Left lobe of liver (tissue), 2 donors: ENCODE data around the gene AP3S2. TPM values are rescaled to one million over a fixed set of nuclear protein-coding genes. Genes with fewer than 3 reads are reported as not detected.
A peak's percentile ranks its signal among the peaks of the same experiment; 100 is the strongest.
"Not testable (repeated sequence)": the region's sequence is repeated elsewhere in the genome, so short reads cannot be mapped to it uniquely, and the experiment has no call there.

Experiments
- ATAC-seq: fragments of 200-7000 bp; cut with Tn5 transposase; one replicate; pipeline ENCODE4 v1.9.1; 2020; ENCODE audit warnings: mild to moderate bottlenecking, moderate library complexity
- DNase-seq: peaks from one replicate; pipeline ENCODE4 v3.0.0-alpha.2; 2020; ENCODE audit warnings: low spot score
- total RNA-seq: library from RNA; stranded (reverse); gene quantifications from one replicate; pipeline ENCODE4 v1.2.1, GENCODE V29; 2021
- donor health status: DM: no; HTN: no; CAD: no; lungs with moderate emphysema.
- donor health status: DM: no; HTN: yes; CAD: no.

The AP3S2 gene
- total RNA-seq = 26.4 TPM

DNA sequence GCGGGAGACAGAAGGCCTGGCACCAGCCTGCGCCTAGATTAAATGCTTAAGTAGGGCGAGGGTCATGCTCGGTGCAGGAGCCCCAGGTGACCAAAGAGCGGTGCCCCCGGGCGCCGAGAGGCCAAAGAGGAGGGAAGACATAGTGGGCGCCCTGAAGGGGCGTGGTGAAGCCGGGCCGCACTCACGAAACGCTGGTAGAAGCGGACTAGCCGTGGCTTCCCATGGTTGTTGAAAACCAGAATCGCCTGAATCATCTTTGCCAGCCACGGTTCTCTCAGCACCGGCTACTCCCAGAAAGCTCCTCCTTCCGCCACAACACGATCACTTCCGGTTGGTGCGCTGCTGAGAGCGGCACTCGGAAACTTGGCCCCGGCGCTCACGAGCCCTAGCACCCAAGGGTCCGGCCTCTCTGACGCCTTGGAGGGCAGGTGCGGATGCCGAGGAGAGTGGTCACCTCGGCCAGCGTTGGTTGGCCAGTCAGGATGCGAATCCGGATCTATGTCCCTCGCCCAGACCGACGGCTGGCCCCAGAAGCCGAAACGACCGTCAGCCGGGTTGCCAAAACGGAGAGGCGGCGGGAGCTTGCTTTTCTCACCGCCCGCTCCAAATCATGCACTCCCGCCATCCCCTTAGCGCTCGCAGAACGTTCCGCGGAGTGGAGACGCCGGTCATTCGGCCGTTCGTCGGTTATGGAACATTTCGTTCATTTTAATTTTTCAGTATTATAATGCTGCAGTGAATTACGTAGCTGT, at the start of gene AP3S2:
Gene AP3S2, minus strand, starts transcription at position 299 of the 752 bp plus-strand sequence. Its CDS starts 45 bp downstream, at position 254.
- DNase-seq (peak; percentile 95), ATAC-seq (peak; percentile 94)

DNA sequence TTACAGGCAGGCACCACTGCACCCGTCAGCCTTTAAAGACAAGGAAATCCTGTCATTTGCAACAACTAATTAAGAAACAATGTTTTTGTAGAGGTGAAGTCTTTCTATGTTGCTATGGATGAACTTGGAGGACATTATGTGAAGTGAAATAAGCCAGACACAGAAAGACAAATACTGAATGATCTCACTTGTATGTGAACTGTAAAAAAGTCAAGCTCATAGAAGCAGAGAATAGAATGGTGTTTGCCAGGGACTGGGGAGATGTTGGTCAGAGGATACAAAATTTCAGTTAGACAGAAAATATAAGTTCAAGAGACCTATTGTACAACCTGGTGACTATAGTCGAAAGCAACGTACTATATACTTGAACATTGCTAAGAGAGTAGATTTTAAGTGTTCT, 46.1 kb upstream of the AP3S2 start:
- DNase-seq = no peak
- no peak for ATAC-seq

DNA sequence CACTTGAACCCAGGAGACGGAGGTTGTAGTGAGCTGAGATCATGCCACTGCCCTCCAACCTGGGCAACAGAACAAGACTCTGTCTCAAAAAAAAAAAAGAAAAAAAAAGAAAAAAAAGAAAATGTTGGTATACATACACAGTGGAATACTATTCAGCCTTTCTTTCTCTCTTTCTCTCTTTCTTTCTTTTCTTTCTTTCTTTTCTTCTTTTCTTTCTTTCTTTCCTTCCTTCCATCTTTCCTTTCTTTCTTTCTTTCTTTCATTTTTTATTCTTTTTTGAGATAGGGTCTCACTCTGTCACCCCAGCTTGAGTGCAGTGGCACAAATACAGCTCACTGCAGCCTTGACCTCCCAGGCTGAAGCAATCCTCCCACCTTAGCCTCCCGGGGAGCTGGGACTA, 45.6 kb upstream of the AP3S2 start:
- DNase-seq, ATAC-seq: not testable (repeated sequence)

DNA sequence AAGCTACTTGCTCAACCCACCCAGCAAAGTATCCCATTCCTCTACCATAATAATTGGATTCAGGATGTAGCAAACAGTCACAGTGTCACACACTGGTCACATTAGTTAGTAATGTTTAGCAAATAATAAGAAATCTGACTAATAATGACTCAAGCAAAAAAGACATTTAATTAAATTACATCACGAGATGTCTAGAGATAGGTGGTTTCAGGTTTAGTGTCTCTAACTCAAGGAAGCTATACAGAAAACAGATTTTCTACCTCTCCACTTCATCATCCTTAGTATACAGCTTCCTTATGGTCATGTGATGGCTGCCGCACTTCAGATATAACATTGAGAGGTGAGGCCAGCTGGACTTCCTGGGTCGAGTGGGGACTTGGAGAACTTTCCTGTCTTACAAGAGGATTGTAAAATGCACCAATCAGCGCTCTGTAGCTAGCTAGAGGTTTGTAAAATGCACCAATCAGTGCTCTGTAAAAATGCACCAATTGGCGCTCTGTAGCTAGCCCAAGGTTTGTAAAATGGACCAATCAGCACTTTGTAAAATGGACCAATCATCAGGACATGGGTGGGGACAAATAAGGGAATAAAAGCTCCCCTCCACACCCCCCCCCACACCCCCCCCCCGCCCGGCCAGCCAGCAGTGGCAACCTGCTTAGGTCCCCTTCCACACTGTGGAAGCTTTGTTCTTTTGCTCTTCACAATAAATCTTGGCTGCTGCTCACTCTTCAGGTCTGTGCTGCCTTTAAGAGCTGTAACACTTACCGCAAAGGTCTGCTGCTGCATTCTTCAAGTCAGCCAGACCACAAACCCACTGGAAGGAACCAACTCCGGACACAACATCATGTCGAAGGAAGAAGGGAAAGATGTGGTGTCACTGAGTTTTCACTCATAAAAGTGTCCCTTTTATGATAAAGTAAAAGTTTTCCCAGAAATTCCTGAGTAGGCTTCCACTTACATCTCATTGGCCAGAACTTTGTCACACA, 43.9 kb upstream of the AP3S2 start:
- DNase-seq = no peak
- ATAC-seq = no peak

DNA sequence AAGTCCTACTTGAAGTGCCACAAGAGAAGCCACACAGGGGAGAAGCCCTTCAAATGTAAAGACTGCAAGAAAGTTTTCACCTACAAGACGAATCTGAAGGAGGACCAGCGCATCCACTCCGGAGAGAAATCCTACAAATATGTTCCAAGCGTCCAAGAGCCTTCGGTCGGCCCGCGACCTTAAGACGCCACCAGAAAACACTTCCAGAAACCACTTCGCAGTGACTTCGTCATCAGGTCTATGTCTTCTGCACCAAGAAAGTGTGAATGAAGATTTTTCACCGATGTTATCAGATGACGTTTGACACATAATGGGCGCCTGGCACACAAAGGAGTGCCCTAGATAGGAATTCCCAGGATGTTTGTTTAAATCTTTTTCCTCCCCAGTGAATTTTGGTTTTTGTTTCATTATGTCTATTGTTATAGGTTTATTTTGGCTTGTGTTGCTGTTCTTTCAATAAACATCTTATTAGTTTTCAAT, 43.0 kb upstream of the AP3S2 start:
- DNase-seq (no peak), ATAC-seq (no peak)

DNA sequence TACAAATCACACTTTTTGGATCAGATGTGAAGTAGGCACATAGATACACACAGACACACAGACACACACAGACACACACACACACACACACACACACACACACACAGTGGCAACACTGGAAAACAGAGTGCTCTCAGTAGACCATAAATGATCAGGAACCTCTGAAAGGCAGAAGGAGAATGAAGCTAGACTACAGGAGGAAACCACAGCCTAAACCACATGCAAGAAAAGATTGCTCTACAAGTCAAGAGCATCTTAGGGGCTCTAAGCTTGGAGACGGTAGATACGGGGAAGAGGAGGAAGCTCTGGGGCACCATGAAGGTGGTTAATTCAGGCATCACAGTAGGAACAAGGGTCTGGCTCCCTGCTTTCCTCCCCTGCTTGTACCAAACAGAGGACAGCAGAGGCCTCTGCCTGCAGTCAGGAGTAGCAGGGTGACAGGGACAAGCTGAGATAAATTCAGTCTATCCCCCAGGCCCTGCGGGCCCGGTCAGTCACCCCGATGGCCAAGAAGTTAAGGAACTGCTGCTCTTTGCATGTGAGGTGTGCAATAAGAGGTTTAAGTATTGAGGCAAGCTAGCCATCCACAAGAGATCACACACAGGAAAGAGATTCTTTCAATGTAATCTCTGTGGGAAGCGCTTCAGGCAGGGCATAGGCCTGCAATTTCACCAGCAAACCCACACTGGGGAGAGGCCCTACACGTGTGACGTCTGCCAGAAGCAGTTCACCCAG, 42.4 kb upstream of the AP3S2 start:
- DNase-seq (peak; percentile 35), ATAC-seq (no peak)

DNA sequence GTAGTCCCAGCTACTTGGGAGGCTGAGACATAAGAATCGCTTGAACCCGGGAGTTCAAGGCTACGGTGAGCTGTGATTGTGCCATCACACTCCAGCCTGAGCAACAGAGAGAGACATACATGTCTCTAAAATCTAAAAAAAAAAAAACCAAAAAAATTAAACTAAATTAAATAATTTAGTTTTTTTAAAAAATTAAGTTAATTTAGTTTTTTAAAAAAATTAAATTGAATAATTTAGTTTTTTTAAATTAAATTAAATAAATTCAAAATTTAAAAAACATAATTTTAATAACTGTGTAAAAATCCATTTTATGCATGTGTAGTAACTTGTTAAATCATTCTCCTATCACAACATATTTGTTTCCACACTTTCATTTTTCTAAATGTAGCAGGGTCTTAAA, 39.1 kb upstream of the AP3S2 start:
- DNase-seq (no peak), ATAC-seq (no peak)

DNA sequence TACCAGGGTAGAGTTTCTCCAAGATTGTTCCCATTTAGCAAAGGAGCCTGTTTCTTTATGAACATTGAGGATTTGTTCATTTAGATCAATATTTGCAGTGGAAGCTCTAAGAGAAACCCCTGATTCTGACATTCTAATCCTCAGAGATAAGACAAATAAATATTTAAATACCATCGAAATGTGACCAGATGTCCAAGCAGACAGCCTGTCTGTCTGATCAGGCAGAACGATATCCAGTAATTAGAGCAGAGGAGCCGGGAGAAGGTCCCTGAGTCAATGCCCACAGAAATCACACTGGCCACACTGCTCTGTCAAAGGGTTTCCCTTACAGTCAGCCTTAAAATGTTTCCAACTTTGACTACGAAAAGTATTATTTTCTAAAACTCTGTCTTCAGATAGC, 34.6 kb upstream of the AP3S2 start:
- ATAC-seq = peak; percentile 57

DNA sequence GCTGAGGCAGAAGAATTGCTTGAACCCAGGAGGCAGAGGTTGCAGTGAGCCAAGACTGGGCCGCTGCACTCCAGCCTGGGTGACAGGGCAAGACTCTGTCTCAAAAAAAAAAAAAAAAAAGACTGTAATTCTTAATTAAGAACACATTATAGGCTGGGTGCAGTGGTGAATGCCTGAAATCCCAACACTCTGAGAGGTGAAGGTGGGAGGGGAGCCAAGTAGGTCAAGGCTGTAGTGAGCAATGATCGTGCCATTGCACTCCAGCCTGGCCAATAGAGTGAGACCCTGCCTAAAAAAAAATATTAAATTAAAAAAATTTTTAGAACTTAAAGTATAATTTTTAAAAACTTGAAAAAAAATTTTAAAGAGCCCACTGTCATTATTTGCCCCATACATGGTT, 32.4 kb upstream of the AP3S2 start:
- DNase-seq (peak; percentile 54), ATAC-seq (peak; percentile 82)

More for the DNA sequence above, 34.6 kb upstream of the AP3S2 start:
- DNase-seq = no peak

DNA sequence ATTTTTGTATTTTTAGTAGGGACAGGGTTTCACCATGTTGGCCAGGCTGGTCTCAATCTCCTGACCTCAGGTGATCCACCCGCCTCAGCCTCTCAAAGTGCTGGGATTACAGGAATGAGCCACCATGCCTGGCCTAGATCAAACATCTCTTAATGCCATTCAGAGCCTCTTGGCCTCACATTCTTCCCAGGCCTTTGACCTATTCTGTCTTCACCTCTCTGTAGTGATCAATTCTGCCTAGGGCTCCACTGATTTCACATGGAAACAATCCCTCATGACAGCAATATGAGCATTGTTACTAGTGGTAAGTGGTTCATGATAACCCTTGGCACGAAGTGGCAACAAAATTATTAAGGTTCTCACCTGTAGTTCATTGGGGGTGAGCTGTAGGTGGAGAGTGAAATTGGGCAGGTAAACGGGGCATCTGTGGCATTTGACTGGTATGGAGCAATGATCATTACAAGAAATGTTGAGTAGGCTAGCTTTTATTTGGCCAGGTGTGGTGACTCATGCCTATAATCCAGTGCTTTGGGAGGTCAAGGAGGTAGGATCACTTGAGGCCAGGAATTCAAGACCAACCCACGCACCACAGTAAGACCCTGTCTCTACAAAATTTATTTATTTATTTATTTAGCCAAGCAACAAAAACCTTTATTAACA, 23.8 kb upstream of the AP3S2 start:
- ATAC-seq (no peak), DNase-seq (no peak)

DNA sequence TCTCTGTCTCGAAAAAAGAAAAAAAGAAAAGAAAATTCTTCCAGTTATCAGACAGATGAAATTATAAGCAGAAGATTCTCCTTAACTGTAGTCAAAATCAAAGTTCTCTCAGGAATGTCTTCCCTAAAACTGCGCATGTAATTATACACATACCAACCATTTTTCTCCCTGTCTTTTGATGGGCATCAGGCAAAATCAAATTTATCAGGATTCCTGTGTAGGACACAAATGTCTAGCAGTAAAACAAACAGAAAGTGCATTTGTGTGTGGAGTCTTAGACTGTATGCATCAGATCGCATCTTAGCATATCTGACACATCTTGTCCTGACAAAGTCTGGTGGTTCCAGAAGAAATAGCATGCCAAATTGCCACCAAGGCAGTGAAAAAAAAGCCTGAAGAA, 22.9 kb upstream of the AP3S2 start:
- ATAC-seq = no peak
- DNase-seq = no peak

DNA sequence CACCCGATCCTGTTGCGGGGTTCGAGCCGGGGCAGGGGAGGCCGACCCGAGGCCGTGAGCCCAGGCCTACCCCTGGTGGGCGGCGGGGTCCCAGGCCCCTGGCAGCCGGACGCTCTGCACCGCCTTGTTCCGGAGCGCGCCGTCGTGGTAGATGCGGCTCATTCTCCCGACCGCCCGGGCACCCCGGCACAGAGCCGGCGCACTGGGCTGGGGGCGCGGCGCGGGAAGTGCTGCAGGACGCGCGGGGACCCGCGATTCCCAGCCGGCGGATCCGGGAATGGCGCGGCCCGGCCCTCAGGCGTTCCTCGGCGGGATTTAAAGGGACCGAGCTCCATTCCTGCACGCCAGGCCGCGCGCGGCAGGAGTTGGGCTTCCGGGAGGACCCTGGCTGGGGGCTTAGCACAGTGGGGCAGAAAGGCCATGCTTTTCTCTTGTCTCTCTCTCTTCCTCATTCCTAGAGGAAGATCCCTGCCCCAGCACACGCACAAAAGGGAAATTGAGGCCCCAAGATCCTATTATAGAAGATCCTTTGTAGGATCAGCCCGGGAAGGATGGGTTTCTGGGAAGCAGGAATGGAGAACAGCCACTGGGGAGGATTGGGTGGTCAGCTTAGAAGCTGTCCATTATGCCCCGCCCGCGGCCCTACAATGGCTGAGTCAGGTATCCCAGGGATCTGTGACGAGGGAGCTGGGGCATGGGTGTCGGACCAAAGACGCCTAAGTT, 19.0 kb upstream of the AP3S2 start, which contains the start of gene ARPIN:
Gene ARPIN, minus strand, starts transcription at position 279 of the 723 bp plus-strand sequence. Its CDS starts 117 bp downstream, at position 162.
- peak; percentile 66 for DNase-seq
- peak; percentile 90 for ATAC-seq

DNA sequence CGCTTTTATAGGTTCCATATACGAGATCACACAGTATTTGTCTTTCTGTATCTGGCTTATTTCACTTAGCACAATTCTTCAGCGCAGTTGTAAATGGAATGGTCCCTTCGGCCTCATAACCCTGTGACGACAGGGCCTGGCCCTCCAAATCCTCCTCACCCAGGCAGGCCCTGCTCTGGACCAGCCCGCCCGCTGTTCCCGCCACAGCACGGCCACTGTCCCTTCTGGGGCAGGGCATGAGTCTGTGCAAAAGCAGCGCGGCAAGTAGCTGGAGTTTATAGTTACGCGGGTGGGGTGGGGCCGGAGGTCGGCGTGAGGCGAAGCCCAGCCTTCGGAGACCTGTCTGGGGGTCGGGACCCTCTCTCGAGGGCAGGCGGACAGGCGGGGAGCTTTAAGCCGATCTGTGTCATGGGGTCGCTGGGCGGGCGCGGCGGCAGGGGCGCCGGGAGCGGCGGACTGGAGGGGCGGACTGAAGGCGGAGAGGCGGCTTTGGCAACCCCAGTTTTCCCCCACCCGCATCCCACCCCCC, 18.4 kb upstream of the AP3S2 start:
- DNase-seq = peak; percentile 57
- ATAC-seq = peak; percentile 90

DNA sequence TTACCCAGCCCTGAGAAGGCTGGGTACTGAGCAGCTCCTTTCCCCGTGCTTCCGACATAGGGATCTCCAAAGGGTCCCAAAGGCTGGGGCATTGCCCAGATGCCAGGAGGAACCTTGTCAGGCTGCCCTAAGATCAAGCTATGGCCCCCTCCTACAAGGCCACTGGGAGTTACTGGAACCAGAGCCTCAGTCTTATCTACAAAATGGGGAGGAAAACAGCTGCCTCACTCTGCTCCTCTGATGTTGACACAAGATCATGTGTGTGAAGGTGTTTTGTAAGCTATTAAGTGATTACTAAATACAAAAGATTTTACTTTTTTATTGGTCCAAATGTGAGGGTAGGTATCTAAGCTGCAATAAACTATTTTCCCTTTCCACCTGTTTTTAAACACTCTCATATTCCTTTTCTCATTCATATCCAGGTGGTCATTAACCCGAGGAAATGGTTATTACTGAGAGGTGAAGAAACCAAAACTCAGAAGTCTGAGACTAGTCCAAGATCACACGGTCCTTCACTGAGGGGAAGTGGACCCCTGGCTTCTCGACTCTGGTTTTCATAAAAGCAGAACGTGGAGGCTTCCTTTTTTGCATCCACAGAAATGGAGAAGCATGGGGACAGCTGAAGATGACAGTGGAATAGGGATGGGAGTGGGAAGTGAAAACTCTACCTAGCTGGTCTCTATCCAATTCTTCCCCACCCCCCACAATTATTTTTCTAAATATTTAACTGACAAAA, 17.3 kb upstream of the AP3S2 start:
- ATAC-seq (no peak), DNase-seq (peak; percentile 31)

DNA sequence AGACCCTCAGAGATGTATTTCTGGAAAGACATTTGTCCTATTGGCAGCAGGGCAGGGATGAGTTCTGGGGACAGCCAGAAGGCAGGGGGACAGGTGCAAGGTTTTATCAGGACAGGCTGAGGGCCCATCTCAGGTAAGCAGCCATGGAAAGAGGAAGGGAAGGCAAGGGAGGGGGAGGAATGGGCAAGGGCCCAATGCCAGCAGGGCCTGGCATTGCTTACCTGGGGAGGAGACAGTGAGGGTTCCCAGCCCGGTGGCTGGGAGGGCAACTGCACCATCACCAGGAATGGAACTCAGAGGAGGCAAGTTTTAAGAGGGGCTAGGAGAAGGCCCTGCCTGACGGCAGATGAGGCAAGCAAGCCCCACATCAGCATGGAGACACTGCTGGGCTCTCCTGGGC, 15.8 kb upstream of the AP3S2 start:
- DNase-seq (peak; percentile 32), ATAC-seq (no peak)

DNA sequence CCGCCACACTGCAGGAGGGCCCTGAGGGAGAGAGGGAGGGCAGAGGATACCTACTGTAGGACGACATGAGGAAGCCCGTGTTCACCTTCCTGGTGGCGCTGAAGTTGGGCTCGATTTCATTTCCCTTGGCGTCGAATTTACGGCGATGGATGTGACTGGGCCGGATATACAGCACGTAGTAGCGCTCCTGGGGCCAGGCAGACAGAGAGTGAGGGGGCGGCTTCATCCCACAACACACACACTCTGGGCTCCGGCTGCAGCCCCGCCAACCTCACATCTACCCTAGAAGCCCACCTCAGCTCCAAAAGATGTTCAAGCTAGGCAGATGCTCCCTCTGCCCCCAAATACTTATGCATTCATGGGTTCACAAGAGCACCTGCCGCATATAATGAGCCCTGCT, 14.4 kb upstream of the AP3S2 start:
- ATAC-seq (no peak), DNase-seq (peak; percentile 37)

DNA sequence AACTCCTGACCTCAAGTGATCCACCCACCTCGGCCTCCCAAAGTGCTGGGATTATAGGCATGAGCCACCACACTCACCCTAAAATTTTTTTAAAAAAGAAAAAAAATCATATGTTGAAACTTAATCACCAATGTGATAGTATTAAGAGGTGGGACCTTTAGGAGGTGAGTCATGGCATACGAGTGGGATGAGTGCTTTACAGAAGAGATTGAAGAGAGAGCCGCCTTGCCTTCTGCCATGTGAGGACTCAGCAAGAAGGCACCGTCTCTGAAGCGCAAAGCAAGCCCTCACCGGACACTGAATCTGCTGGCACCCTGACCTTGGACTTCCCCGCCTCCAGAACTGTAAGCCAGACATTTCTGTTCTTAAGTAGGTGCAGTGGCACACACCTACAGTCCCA, 13.5 kb upstream of the AP3S2 start:
- no peak for ATAC-seq
- DNase-seq = no peak

DNA sequence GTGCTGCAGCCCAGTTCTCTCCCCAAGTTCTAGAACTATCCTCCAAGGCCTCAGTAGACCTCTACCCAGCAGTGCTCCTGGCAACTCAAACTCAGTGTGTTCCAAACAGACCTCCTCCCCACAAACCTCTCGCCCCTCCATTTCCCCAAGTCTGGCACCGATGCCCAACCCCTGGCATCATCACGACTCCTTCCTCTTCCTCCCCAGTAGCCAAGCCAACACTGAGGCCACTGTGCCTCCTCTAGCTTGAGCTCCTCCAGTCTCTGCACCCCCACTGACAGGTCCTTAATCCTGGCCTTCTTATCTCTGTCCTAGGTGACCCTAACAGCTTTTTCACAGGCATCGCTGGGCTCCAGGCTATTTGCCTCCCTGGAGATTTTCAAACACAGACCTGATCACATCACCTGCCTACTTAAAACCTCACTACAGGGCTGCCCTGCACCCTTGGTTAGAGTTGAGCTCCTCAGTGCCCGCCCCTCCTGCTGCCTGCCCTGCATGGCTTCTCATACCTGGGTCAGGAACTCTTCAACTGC, 12.1 kb upstream of the AP3S2 start:
- ATAC-seq (no peak), DNase-seq (peak; percentile 21)
